K562 (cell line): ENCODE data around the gene UBE2E2. TPM values are rescaled to one million over a fixed set of nuclear protein-coding genes. Genes with fewer than 3 reads are reported as not detected.

Experiments used
- ATAC-seq: fragments of 200-7000 bp; cut with Tn5 transposase; 3 replicates; pipeline ENCODE4 v1.9.1; 2020; ENCODE audit warnings: moderate library complexity
- BruUV-seq: library from RNA; stranded (reverse); fragments of 400-500 nt; replicated peaks from 2 replicates; lab custom pipeline; 2021; lab: Mats Ljungman, UMichigan
- CTCF ChIA-PET: fragments of 300-600 bp; formaldehyde crosslinking; extraction: SDS; loops from one replicate; lab custom pipeline; 2021; ENCODE audit warnings: low intra/inter-chr PET ratio; lab: Yijun Ruan, JAX
- POLR2A ChIA-PET: fragments of 300-600, 350-650 bp; sonication (Branson Sonifier 250); formaldehyde crosslinking; extraction: SDS; loops from one replicate; lab custom pipeline; 2021; ENCODE audit warnings: antibody characterized with exemption, inconsistent platforms; lab: Yijun Ruan, JAX
- DNase-seq, 4 experiments: peaks; one replicate each; pipeline versions ENCODE4 v3.0.0 to v3.0.0-alpha.2; 2011 to 2018; ENCODE audit warnings: low spot score in 3 of 4, mixed read lengths in 3 of 4; ENCODE audit errors: extremely low read depth in 1 of 4
- FAIRE-seq: peaks from 2 replicates; lab custom pipeline; 2011; peaks lifted over from hg19 to GRCh38; lab: Jason Lieb, UNC
- H2AFZ ChIP-seq: 2 replicates; pipeline ENCODE4 v1.6.0; 2011; ENCODE audit warnings: low read depth, low read length, control low read depth, inconsistent platforms
- H3K27ac ChIP-seq: fragments of 200-600 bp; 3 replicates; pipeline ENCODE4 v1.8.0; 2011; ENCODE audit warnings: low read depth, mild to moderate bottlenecking, control low read depth, inconsistent platforms, low read length, moderate library complexity, mixed read lengths; ENCODE audit errors: extremely low read depth
- H3K27me3 ChIP-seq, 2 experiments: fragments of 300-600 bp in 1 of 2; 2 replicates in 1 of 2; 3 replicates in 1 of 2; pipeline versions ENCODE4 v1.6.0 to v1.8.0; 2011; ENCODE audit warnings: inconsistent platforms in 2 of 2, low read length in 2 of 2, mild to moderate bottlenecking in 1 of 2, mixed read lengths in 1 of 2, moderate library complexity in 1 of 2; ENCODE audit not compliant: control insufficient read depth in 2 of 2, insufficient read depth in 2 of 2
- H3K36me3 ChIP-seq: fragments of 300-600 bp; 3 replicates; pipeline ENCODE4 v1.8.0; 2011; ENCODE audit warnings: mild to moderate bottlenecking, low read length, inconsistent platforms; ENCODE audit not compliant: control insufficient read depth, insufficient read depth
- H3K4me1 ChIP-seq, 2 experiments: fragments of 200-600 bp in 1 of 2; replicated peaks in 1 of 2; 2 replicates in 1 of 2; 3 replicates in 1 of 2; pipeline versions ENCODE4 v1.5.1 to v1.8.0; 2011; ENCODE audit warnings: inconsistent platforms in 2 of 2, low read length in 2 of 2, mild to moderate bottlenecking in 1 of 2, mixed read lengths in 1 of 2, moderate library complexity in 1 of 2; ENCODE audit not compliant: control insufficient read depth in 2 of 2, insufficient read depth in 2 of 2
- H3K4me2 ChIP-seq: 2 replicates; pipeline ENCODE4 v1.6.1; 2011; ENCODE audit warnings: low read length, control low read depth, inconsistent platforms, mixed read lengths; ENCODE audit not compliant: insufficient read depth
- H3K4me3 ChIP-seq: fragments of 200-600 bp; sonication (generic), shearing (Covaris generic); 2 replicates; pipeline ENCODE4 v1.5.1; 2016; ENCODE audit warnings: control low read depth, inconsistent platforms
- H3K79me2 ChIP-seq: fragments of 200-600 bp; 3 replicates; pipeline ENCODE4 v1.8.0; 2011; ENCODE audit warnings: low read length, inconsistent platforms; ENCODE audit not compliant: control insufficient read depth, insufficient read depth
- H3K9ac ChIP-seq, 2 experiments: 2 replicates each; pipeline versions ENCODE4 v1.6.0 to v1.6.1; 2011; ENCODE audit warnings: low read depth in 2 of 2, low read length in 2 of 2, control low read depth in 1 of 2, inconsistent platforms in 1 of 2, mild to moderate bottlenecking in 1 of 2, mixed read lengths in 1 of 2; ENCODE audit not compliant: insufficient read depth in 1 of 2
- H3K9me1 ChIP-seq: one replicate; pipeline ENCODE4 v1.6.0; 2011; ENCODE audit warnings: inconsistent platforms, mild to moderate bottlenecking, low read length, moderate library complexity; ENCODE audit not compliant: control insufficient read depth, insufficient read depth
- H3K9me3 ChIP-seq: replicated peaks from 2 replicates; pipeline ENCODE4 v1.5.1; 2011; ENCODE audit warnings: low read depth, low read length, inconsistent platforms; ENCODE audit not compliant: control insufficient read depth, insufficient read depth
- H4K20me1 ChIP-seq: replicated peaks from 2 replicates; pipeline ENCODE4 v1.6.1; 2011; ENCODE audit warnings: low read length, inconsistent platforms, mixed read lengths; ENCODE audit not compliant: control insufficient read depth, insufficient read depth
- CBX1 ChIP-seq: sonication (generic); IDR thresholded peaks from 2 replicates; pipeline ENCODE4 v1.6.1; 2016; ENCODE audit warnings: antibody characterized with exemption, low read depth, mild to moderate bottlenecking
- LEF1 ChIP-seq: fragments of 450-650 bp; IDR thresholded peaks from 2 replicates; pipeline ENCODE4 v1.6.1; 2016; ENCODE audit warnings: mild to moderate bottlenecking
- SMAD2 ChIP-seq: fragments of 150-350 bp; IDR thresholded peaks from 2 replicates; pipeline ENCODE4 v1.6.1; 2014; ENCODE audit warnings: low read depth, mild to moderate bottlenecking, low read length
- SPI1 ChIP-seq: IDR thresholded peaks from 2 replicates; pipeline ENCODE4 v1.6.1; 2011; ENCODE audit warnings: low read depth, low read length, control low read depth, borderline replicate concordance
- SRF ChIP-seq, 2 experiments: fragments of 250-450, 450-650 bp in 1 of 2; sonication (Bioruptor Pico) in 1 of 2; sonication (generic) in 1 of 2; formaldehyde crosslinking; IDR thresholded peaks; 2 replicates each; pipeline versions ENCODE4 v1.5.0 to v1.5.1; 2020 to 2022; ENCODE audit warnings: mild to moderate bottlenecking in 1 of 2, missing genetic modification reagents in 1 of 2
- TGIF2 ChIP-seq: sonication (generic); formaldehyde crosslinking; IDR thresholded peaks from 2 replicates; pipeline ENCODE4 v1.8.1; 2022; ENCODE audit warnings: mild to moderate bottlenecking, missing genetic modification reagents, moderate library complexity
- ZNF224 ChIP-seq: sonication (generic); formaldehyde crosslinking; IDR thresholded peaks from 2 replicates; pipeline ENCODE4 v1.8.0; 2022; ENCODE audit warnings: mild to moderate bottlenecking, missing genetic modification reagents
- ZNF282 ChIP-seq: sonication (generic); formaldehyde crosslinking; IDR thresholded peaks from 2 replicates; pipeline ENCODE4 v1.8.1; 2023; ENCODE audit warnings: missing genetic modification reagents
- ZNF449 ChIP-seq: fragments of 250-450 bp; sonication (Bioruptor Pico); IDR thresholded peaks from 2 replicates; pipeline ENCODE4 v1.8.0; 2022; ENCODE audit warnings: moderate library complexity, mild to moderate bottlenecking, inconsistent platforms
- ZNF584 ChIP-seq: fragments of 200-800 bp; sonication (Bioruptor generic); IDR thresholded peaks from 2 replicates; pipeline ENCODE4 v1.6.1; 2016; ENCODE audit warnings: low read depth, mild to moderate bottlenecking, missing genetic modification characterization, missing compliant biosample characterization
- WGBS: fragments of 100-300 bp; shearing (Covaris generic); methylation state at CpG from one replicate; pipeline ENCODE4 v1.1.6; 2016; ENCODE audit warnings: low coverage, mixed read lengths; ENCODE audit not compliant: insufficient coverage; ENCODE audit errors: missing lambda C conversion rate; 5-methylcytosine and 5-hydroxymethylcytosine counted together
- in situ Hi-C: fragments of 300-500 bp; cut with MboI; formaldehyde crosslinking; loops from 4 replicates; pipeline ENCODE4 v1.15.0; 2018; ENCODE audit warnings: inconsistent platforms, mixed read lengths
- intact Hi-C: fragments of 100-400 bp; cut with micrococcal nuclease; formaldehyde crosslinking; loops from 2 replicates; pipeline ENCODE4 v1.14.2; 2022
- polyA plus RNA-seq, 8 experiments: library from polyadenylated mRNA; depleted of rRNA in 4 of 8; stranded (reverse) in 5 of 8; unstranded in 3 of 8; fragments of >200 nt; fragmentation: Nextera tagmentation in 2 of 8; fragmentation: Illumina TruSeq in 1 of 8; extraction: Ambion mirVana in 2 of 8; extraction: Trizol in 1 of 8; gene quantifications; 2 replicates each; pipeline versions ENCODE4 v1.2.1 to v1.2.3, GENCODE V29; 2011 to 2014; ENCODE audit warnings: inconsistent platforms in 1 of 8, missing spikeins in 1 of 8
- total RNA-seq, 7 experiments: library from RNA; depleted of rRNA in 6 of 7; stranded (reverse); fragments of >200 nt in 6 of 7; fragmentation: Illumina TruSeq in 2 of 7; extraction: Trizol in 2 of 7; gene quantifications; 2 replicates each; pipeline versions ENCODE4 v1.2.1 to v1.2.3, GENCODE V29; 2011 to 2021; ENCODE audit warnings: low replicate concordance in 1 of 7

The UBE2E2 gene
- total and polyA plus RNA-seq, 9 of the 15 experiments (the other 6 are each of a cell fraction or from before 2014, with no cell fraction given), result 0.22 to 5.1 (median 1.9) TPM

- in situ Hi-C loops (no loop called here), intact Hi-C loops (no loop called here)
- BruUV-seq, result no TSS peak
- H3K27ac ChIP-seq, result no peak overlapping the region
- WGBS, result 13% methylated on average over 1 of the region's 2 CpGs
- ChIA-PET CTCF (no interaction called here), POLR2A (interaction anchor here (1.1 kb wide), 1 partner anchor 12 kb away, joined by 3 read pairs; no protein-coding TSS in a partner anchor)
- H3K4me2 ChIP-seq, result no peak overlapping the region
- H3K9me1 ChIP-seq, result no peaks in the 10 kb centered on the region
- no peak for FAIRE-seq
- H3K79me2 ChIP-seq, result no peaks in the 10 kb centered on the region
- TF ChIP-seq ZNF449 (CRISPR knock-in tag), result no peak
- no peak for TF ChIP-seq ZNF584
- no peak for TF ChIP-seq ZNF224 (CRISPR knock-in tag)
- TF ChIP-seq TGIF2 (CRISPR knock-in tag), result no peak
- no peak for TF ChIP-seq SRF (CRISPR knock-in tag; IDR thresholded peaks at IDR 0.05)
- no peak for TF ChIP-seq SPI1
- no peak for TF ChIP-seq SMAD2
- TF ChIP-seq ZNF282 (CRISPR knock-in tag), result no peak
- TF ChIP-seq CBX1, result no peak
- TF ChIP-seq LEF1, result no peak
- no peak overlapping the region for H3K9ac ChIP-seq
- H3K27me3 ChIP-seq, result no peaks in the 10 kb centered on the region
- no peaks in the 10 kb centered on the region for H3K4me1 ChIP-seq
- no peak overlapping the region for H3K4me3 ChIP-seq
- H4K20me1 ChIP-seq, result no peaks in the 10 kb centered on the region
- H3K9me3 ChIP-seq, result no peaks in the 10 kb centered on the region; the same call in 1 of the 2 replicates
- no peak for DNase-seq
- H2AFZ ChIP-seq, result no peak overlapping the region
- ATAC-seq, result no peak
- no peaks in the 10 kb centered on the region for H3K36me3 ChIP-seq
Measured at GRCh38 chr3:23546181-23546580, 343.1 kb downstream of the UBE2E2 start.
